GM12864 (cell line): ENCODE measurements around the gene RPL29.

Source experiments
- DNase-seq: peaks from one replicate; pipeline ENCODE4 v3.0.0-alpha.2; 2011; ENCODE audit warnings: low read depth
- H3K4me3 ChIP-seq: 2 replicates; pipeline ENCODE4 v1.5.1; 2011; ENCODE audit warnings: mild to moderate bottlenecking, low read depth, low read length, control low read depth
- TF ChIP-seq, protein P1 (sequence below): IDR thresholded peaks from 2 replicates; pipeline ENCODE4 v1.5.1; 2011; ENCODE audit warnings: low read depth, mild to moderate bottlenecking, moderate library complexity, low read length, control low read depth, inconsistent platforms; ENCODE audit errors: missing control alignments

RPL29 gene

GRCh38 chr3:52025453-52025852 lies 29.8 kb upstream of the RPL29 start:
- TF ChIP-seq, protein P1, sequence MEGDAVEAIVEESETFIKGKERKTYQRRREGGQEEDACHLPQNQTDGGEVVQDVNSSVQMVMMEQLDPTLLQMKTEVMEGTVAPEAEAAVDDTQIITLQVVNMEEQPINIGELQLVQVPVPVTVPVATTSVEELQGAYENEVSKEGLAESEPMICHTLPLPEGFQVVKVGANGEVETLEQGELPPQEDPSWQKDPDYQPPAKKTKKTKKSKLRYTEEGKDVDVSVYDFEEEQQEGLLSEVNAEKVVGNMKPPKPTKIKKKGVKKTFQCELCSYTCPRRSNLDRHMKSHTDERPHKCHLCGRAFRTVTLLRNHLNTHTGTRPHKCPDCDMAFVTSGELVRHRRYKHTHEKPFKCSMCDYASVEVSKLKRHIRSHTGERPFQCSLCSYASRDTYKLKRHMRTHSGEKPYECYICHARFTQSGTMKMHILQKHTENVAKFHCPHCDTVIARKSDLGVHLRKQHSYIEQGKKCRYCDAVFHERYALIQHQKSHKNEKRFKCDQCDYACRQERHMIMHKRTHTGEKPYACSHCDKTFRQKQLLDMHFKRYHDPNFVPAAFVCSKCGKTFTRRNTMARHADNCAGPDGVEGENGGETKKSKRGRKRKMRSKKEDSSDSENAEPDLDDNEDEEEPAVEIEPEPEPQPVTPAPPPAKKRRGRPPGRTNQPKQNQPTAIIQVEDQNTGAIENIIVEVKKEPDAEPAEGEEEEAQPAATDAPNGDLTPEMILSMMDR = no peak
- DNase-seq = no peak
- no peak overlapping the region for H3K4me3 ChIP-seq

- DNase-seq = no peak
- no peak overlapping the region for H3K4me3 ChIP-seq
- TF ChIP-seq, protein P1 = no peak
These were observed 29.2 kb upstream of the RPL29 start for GRCh38 chr3:52024765-52025452.

DNA sequence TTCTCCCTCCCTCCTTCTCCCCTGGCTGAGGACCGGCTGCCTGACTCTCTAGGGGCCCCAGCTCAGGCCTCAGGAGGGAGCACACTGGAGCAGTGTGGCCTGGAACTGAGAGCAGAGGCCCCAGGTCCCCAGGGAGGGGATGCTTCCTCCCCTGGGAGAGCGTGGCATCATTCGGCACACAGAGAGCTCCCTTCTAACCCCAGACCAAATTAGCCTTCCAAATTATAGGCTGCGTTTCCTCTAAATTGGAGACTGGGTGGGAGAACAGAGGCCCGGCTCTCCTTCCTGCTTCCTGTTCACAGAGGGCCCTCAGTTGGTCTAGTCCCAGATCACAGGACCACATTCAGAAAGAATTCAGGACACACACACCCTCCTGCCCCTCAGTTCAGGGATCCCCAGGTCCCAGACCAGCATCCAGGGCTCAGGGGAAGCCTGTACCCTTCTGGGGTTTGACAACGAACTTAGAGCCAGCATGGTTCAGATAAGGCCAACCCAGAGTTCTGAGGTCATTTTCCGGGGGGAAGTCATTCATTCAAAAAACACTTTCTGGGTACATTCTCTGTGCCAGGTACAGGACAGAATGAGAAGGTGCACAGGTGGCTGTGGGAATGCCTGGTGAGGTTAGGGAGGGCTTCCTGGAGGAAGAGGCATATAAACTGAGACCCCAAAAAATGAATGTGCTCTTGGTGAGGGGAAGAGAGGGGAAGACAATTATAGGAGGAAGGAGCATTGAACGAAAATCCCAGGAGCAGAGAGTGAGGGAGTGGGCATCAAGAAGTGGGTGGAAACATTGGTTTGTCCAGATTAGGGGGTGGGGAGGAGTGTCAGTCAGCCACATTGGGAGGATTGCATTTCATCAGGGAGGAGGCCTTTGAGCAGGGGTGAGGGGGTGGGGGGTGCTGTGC lies 28.4 kb upstream of the RPL29 start:
- H3K4me3 ChIP-seq = no peak overlapping the region
- no peak for DNase-seq
- TF ChIP-seq, protein P1 = no peak

DNA sequence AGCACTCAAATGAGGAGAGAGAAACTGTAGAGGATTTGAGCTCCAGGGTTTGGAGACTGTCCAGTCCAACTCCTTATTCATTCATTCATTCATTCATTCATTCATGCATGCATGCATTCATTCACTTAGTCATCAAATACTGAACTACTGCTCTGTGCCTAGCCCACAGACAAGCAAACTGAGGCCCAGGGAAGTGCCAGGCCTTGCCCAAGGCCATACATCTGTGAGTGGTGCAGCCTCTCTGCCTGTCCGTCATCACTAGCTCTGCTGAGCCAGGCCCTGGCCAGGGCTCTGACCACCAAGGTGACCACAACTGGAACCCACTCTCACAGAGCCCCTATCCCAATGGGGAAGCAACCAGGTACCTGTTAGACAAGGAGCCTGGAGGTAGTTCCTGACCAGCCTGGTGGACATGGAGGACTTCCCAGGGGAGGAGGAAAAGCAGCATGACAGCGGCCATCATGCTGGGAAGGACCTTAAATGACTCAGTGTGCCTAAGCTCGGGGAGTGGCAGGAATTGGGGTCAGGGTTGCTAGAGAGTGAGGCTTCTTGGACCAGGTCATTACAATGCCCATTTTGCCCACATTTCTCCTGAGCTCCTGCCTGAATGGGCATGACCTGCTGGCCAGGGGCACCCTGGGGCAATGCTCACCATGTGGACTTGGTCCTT lies 27.5 kb upstream of the RPL29 start:
- H3K4me3 ChIP-seq = no peak overlapping the region
- no peak for DNase-seq
- TF ChIP-seq, protein P1 = no peak

DNA sequence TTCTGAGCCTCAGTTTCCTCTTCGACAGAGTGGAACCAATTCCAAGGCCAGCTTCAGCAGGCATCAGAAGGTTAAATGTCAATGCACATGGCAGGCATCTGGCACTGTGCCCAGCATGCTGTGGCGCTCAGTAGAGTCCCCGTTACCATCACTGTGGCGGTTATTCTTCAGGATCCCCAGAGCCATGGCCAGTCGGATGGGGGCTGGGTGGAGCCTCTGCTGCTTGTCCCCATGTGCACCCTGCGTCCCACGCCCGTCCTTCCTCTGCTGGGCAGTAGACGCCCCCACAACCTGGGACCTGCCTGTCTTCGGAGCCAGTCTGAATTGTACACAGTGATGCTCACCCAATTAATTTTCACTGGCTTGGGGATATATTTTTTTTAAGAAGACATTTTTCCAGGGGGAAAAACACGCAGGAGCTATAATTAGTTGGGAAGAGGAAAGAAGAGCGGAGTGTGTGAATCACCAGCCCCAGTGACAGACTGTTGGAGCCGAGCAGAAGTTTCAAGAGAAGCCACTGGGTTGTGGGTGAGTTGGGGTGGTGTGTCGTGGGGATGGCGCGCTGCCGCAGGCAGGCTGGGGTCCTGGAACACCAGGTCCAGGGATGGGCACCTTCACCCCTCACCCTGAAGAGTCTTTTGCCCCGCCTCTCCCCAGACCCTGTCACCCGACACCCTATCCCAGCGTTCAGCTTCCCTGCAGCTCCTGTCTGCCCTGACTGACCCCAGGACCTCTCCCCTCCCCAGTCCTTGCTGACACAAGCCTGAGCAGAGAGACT lies 26.8 kb upstream of the RPL29 start:
- TF ChIP-seq, protein P1 = no peak
- H3K4me3 ChIP-seq = no peak overlapping the region
- DNase-seq = no peak

- DNase-seq = no peak
- TF ChIP-seq, protein P1 = no peak
- no peak overlapping the region for H3K4me3 ChIP-seq
These were observed 26.0 kb upstream of the RPL29 start for GRCh38 chr3:52021489-52022268.
